MG63 (cell line): ENCODE data around the gene VCX3A. TPM values are rescaled to one million over a fixed set of nuclear protein-coding genes. Genes with fewer than 3 reads are reported as not detected.
"Not testable (repeated sequence)": the region's sequence is repeated elsewhere in the genome, so short reads cannot be mapped to it uniquely, and the experiment has no call there.

Experiments used
- DNase-seq: peaks from one replicate; pipeline ENCODE4 v3.0.0-alpha.2; 2020
- H3K27me3 ChIP-seq: fragments of 250-450 bp; sonication (Bioruptor Pico); 2 replicates; pipeline ENCODE4 v1.5.1; 2020; ENCODE audit warnings: mild to moderate bottlenecking, moderate library complexity
- H3K36me3 ChIP-seq: fragments of 250-450 bp; sonication (Bioruptor Pico); 2 replicates; pipeline ENCODE4 v1.5.1; 2020; ENCODE audit warnings: mild to moderate bottlenecking, moderate library complexity
- H3K4me3 ChIP-seq: fragments of 250-450 bp; sonication (Bioruptor Pico); 2 replicates; pipeline ENCODE4 v1.5.1; 2020; ENCODE audit warnings: mild to moderate bottlenecking, moderate library complexity
- H3K9me3 ChIP-seq: fragments of 250-450 bp; sonication (Bioruptor Pico); 2 replicates; pipeline ENCODE4 v1.5.1; 2020; ENCODE audit warnings: mild to moderate bottlenecking, moderate library complexity
- total RNA-seq: library from RNA; depleted of rRNA; stranded (reverse); fragments of >200 nt; shearing (Covaris generic); gene quantifications from 2 replicates; pipeline ENCODE4 v1.2.3, GENCODE V29; 2014; ENCODE audit warnings: low replicate concordance; rRNA removed

Gene VCX3A
- not detected in 2 replicates for total RNA-seq

DNA sequence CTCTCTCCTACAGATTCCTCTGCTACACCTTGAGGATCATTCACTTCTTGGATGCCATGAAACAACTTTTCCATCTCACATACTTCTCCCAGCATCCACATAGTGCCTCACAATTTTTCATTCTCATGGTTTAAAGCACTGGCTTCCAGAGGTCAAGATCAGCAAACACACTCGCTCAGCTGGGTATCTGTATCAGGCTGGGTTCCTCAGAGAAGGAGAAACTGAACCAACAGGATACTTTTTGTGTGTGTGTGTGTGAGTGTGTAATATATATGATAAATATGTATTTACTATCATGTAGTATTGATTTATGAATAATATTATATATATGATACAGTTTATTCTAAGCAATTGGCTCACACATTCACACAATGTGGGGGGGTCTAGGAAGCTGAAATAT is at the start of gene VCX3A:
VCX3A (minus strand) TSS at position 101 of the 400 bp plus-strand sequence. CDS start 621 bp downstream, outside the sequence.
- H3K4me3 ChIP-seq, result not testable (repeated sequence)

DNA sequence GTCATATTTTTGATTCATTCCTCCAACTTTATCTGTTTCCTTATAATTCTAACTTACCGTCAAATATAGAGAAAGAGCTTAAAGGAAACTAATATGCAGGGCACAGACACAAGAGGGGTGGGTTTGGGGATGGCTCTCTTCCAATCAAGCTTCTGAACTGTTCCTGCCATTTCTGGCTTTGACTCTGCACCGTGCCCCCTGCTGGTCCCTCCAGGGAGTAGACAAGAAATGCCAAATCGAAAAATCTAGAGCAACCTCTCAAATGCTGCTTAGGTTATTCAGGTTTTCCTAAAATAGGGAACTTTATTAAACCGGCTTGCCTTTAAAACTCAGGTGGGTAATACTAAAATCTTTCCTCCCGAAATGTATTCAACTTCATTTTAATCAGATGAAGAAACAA is 39.8 kb upstream of the VCX3A start:
- H3K27me3 ChIP-seq, result no peaks in the 10 kb centered on the region
- H3K9me3 ChIP-seq, result no peaks in the 10 kb centered on the region
- H3K4me3 ChIP-seq, result no peak overlapping the region
- DNase-seq, result no peak
- no peaks in the 10 kb centered on the region for H3K36me3 ChIP-seq

More for the DNA sequence above, at the start of gene VCX3A:
- not testable (repeated sequence) for H3K36me3 ChIP-seq, DNase-seq, H3K9me3 ChIP-seq, H3K27me3 ChIP-seq

DNA sequence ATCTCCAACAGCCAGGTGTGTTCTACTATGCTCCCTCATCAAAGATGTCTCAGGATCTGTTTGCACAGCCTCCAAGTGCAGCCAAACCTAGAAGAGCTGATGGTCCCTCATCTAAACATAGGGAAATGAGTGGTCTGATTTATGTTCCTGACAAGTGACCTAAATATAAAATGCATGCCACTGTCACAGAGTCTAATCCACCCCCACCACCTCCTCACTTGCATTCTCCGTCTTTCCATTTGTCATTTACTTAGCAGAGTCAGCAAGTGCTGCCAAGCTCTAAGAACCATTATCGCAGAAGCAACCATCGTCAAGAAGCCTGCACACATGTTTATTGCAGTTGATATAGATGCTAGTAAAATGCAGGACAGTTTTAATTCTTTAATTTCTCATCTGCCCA is 33.1 kb upstream of the VCX3A start:
- Histone ChIP-seq H3K4me3 (no peak overlapping the region), H3K27me3 (no peaks in the 10 kb centered on the region), H3K9me3 (no peaks in the 10 kb centered on the region), H3K36me3 (no peaks in the 10 kb centered on the region)
- no peak for DNase-seq

DNA sequence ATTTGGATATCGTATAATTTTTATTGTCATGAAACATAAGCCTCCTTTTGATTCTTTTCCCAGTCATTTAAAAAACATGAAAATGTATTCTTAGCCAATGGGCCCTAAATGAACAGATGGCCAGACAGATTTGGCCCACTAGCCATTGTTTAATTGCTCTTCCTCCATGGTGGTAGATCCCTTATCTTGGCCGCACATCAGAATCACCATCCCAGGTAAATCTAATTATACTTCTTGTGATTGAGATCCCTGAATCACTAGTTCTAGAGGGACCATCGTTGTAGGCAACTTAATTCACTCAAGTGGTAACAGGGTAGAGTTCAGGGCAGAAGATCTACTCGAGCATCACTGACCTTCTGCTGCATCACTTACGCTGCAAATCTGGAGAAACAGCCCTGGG is 24.1 kb upstream of the VCX3A start:
- Histone ChIP-seq H3K27me3 (no peaks in the 10 kb centered on the region), H3K4me3 (no peak overlapping the region), H3K9me3 (no peaks in the 10 kb centered on the region), H3K36me3 (no peaks in the 10 kb centered on the region)
- no peak for DNase-seq

DNA sequence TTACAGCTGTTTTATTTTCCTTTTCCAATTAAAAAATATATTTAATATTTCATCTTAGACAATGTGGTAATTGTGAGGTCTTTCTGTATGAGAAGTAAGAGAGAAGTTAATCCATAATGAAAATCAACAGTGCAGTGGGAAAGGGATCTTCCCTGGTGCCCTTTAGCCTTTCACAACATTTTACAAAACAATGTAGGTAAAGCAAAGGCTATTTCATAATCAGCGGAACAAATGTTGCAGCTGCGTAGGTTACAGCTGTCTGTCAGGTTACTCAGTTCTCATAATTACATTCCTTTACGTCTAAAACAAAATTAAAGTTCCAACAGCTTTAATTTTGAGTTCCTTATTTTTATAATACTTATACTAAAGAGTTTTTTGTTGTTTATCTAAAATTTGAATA is 22.8 kb upstream of the VCX3A start:
- H3K4me3 ChIP-seq, result no peak overlapping the region
- no peaks in the 10 kb centered on the region for H3K27me3 ChIP-seq
- no peaks in the 10 kb centered on the region for H3K36me3 ChIP-seq
- H3K9me3 ChIP-seq, result no peaks in the 10 kb centered on the region
- no peak for DNase-seq

DNA sequence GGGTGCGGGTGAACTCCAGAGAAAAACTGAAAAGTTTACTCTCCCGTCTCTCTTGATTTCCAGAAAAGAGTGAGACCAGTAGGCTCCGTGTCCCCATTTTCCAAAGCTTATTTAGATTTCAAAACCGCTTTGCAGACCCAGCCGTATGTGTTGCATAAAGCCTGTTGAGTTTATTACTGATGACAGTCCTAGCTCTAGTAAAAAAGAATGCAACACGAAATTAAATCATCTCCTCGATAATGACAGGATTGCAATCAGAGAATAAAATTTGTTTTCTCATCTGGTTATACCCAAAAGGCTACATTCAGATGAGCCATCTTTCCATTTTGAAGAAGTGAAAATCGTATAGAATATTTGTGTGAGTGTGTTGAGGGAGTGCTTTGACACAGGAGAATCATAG is 16.1 kb upstream of the VCX3A start:
- Histone ChIP-seq H3K4me3 (no peak overlapping the region), H3K36me3 (no peaks in the 10 kb centered on the region), H3K27me3 (no peaks in the 10 kb centered on the region), H3K9me3 (no peaks in the 10 kb centered on the region)
- DNase-seq, result no peak

DNA sequence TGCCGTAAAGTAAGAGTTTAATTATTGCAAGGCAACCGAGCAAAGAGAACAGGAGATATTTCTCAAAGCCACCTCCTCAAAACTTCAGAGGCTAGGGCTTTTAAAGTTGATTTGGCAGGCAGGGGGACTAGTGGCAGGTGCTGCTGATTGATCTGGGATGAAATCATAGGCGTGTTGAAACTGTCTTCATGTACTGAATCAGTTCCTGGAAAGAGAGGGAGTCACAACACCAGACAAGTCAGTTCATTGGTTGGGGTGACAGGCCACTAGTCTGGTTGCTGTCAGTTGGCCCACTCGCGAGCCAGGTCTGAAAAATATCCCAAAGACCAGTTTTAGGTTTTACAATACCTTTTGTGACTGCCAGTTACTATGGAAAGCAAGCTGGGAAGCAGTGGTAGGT is 10.8 kb upstream of the VCX3A start:
- no peak for DNase-seq
- no peaks in the 10 kb centered on the region for H3K9me3 ChIP-seq
- no peaks in the 10 kb centered on the region for H3K36me3 ChIP-seq
- no peaks in the 10 kb centered on the region for H3K27me3 ChIP-seq
- H3K4me3 ChIP-seq, result no peak overlapping the region

DNA sequence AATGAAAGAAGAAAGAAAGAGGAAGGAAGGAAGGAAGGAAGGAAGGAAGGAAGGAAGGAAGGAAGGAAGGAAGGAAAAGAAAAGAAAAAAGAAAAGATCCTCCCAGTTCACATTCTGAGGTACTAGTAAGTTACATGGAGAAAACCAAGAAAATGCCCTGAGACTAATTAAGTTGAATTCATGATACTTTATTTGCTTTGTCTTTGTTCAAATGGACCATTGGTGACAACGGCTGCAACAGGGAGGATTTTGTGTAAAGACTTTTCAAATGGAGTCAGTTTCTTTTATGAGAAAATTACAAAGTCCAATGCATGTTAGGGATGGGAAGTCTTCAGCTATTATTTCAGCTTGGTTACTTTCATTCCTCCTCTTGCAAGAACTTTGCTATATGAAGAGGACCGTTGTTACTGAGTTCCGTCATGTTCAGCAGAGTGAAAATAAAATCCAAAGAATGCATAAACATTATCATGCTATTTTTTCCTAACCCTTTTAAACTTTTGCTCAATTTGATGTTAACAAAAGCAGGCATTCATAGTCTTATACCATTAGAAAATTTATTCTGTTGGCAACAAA is 8.3 kb downstream of the VCX3A start:
- Histone ChIP-seq H3K36me3 (no peaks in the 10 kb centered on the region), H3K4me3 (no peak overlapping the region), H3K27me3 (no peaks in the 10 kb centered on the region), H3K9me3 (no peaks in the 10 kb centered on the region)
- no peak for DNase-seq

DNA sequence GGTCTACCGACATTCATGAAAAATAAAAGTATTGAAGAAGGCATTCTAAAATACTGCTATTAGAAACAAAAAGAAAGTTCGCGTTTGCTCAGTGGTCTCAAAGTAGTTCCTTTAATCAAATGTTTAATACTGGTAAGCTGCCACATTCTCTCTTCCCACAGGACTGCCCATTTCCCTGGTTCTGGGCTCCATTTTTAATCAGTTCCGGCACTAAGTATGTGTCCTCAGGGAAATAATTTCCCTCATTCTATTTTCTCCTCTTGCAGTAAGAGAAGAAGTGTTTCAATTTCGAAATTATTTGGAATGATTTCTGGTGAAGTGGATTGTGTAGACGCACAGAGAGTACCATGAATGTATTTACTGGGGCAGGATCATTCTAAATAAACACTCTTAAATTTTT is 17.5 kb downstream of the VCX3A start:
- Histone ChIP-seq H3K36me3 (no peaks in the 10 kb centered on the region), H3K27me3 (no peaks in the 10 kb centered on the region), H3K9me3 (no peaks in the 10 kb centered on the region), H3K4me3 (no peak overlapping the region)
- no peak for DNase-seq

DNA sequence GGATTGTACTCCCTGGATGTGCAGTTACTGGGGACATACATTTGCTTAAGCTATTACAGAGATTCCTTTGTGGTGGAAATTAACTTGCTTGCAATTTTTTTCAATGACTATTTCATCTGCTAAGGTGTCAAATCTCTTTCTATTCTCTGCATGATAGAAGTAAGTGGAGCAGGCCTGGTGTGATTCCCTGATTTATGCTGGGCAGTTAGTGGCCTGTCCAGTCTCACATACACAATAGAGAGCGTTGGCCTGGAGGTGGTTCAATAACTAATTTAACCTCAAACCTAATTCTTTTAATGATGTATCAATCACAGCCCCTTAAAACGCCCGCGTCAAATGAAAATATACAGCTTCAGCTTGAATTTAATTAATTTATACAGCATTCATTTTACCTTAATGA is 28.5 kb downstream of the VCX3A start:
- Histone ChIP-seq H3K36me3 (no peaks in the 10 kb centered on the region), H3K4me3 (no peak overlapping the region), H3K9me3 (no peaks in the 10 kb centered on the region), H3K27me3 (no peaks in the 10 kb centered on the region)
- no peak for DNase-seq

DNA sequence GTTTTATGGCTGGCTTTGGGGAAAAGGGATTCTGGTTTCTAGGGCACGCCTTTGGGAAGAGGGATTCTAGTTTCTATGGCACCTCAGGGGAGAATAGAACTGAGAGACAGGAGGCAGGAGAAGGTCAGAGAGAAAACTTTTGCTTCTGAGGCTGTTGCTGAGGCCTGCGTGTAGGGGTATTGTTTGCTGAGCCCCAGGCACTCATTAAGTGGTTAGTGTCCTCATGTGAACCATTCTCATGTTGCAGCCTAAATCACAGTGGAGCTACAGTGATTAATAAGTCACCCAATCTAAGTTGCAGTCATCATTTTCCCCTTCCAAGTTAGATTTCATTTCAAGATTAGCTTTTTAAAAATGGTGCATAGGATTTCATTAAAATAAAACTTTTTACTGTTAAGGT is 29.0 kb downstream of the VCX3A start:
- Histone ChIP-seq H3K36me3 (no peaks in the 10 kb centered on the region), H3K9me3 (no peaks in the 10 kb centered on the region), H3K27me3 (no peaks in the 10 kb centered on the region)

DNA sequence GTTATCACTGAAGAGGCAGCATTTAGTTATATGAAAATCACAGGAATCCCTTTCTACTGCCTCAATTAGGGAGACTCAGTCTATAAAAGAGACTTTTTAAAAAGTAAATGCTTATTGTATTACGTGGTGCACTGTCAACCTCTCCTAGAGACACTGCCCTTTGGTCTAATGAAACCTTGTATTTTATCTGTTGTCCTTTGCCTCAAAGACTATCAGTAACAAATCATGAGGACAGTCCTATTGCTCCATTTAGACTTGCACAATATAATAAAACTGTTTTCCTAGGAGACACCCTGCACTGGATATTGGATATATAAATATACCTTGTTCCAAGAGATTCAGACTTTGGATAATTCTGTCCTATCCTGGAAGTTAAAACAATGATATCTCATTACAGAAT is 34.2 kb downstream of the VCX3A start:
- Histone ChIP-seq H3K9me3 (no peaks in the 10 kb centered on the region), H3K4me3 (no peak overlapping the region), H3K36me3 (no peaks in the 10 kb centered on the region), H3K27me3 (no peaks in the 10 kb centered on the region)
- no peak for DNase-seq

More for the DNA sequence above, 29.0 kb downstream of the VCX3A start:
- no peak overlapping the region for H3K4me3 ChIP-seq
- DNase-seq, result no peak

DNA sequence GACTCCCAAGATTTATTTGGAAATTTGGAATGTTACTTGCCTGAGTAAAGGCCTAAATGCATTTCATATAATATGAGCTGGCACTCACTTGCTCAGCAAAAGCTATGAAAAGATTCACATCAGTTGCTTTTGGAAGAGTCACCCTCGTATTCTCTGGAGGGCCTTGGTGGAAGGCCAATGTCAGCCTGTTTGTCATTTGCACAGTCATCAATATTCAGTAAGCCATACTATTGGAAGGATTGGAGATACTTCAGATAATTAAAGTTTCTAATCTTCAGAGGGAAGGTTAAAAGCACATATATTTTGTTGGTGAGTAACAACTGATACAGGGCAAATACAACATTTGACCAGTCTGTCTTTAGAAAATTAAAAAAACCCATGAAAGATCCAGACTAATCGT is 36.6 kb downstream of the VCX3A start:
- Histone ChIP-seq H3K36me3 (no peaks in the 10 kb centered on the region), H3K9me3 (no peaks in the 10 kb centered on the region), H3K27me3 (no peaks in the 10 kb centered on the region), H3K4me3 (no peak overlapping the region)
- no peak for DNase-seq
